IMR-90 (cell line): ENCODE data around the gene P3H1. TPM values are rescaled to one million over a fixed set of nuclear protein-coding genes. Genes with fewer than 3 reads are reported as not detected.

Experiments
- ATAC-seq: fragments of 200-7000 bp; cut with Tn5 transposase; 2 replicates; pipeline ENCODE4 v1.9.1; 2020; ENCODE audit warnings: low read depth, mild to moderate bottlenecking, moderate library complexity
- BruUV-seq: library from RNA; stranded (reverse); fragments of 400-500 nt; replicated peaks from 2 replicates; lab custom pipeline; 2021; lab: Mats Ljungman, UMichigan
- CTCF ChIA-PET: fragments of 300-600 bp; formaldehyde crosslinking; extraction: SDS; loops from one replicate; lab custom pipeline; 2021; ENCODE audit warnings: antibody characterized with exemption; lab: Yijun Ruan, JAX
- POLR2A ChIA-PET: fragments of 300-600 bp; sonication (Branson Sonifier 250); formaldehyde crosslinking; loops from one replicate; lab custom pipeline; 2022; ENCODE audit warnings: antibody characterized with exemption; ENCODE audit not compliant: unreplicated experiment; lab: Charles Lee
- DNase-seq: peaks from one replicate; pipeline ENCODE4 v3.0.0; 2013
- H2AFZ ChIP-seq: replicated peaks from 2 replicates; pipeline ENCODE3; 2013; ENCODE audit warnings: low read length, mild to moderate bottlenecking; ENCODE audit not compliant: poor library complexity
- H2AK5ac ChIP-seq: 2 replicates; pipeline ENCODE4 v1.6.1; 2013; ENCODE audit warnings: low read depth, low read length, inconsistent platforms
- H2AK9ac ChIP-seq: replicated peaks from 2 replicates; pipeline ENCODE3; 2013; ENCODE audit warnings: mild to moderate bottlenecking, low read depth, low read length, moderate library complexity; ENCODE audit not compliant: poor library complexity
- H2BK120ac ChIP-seq: 2 replicates; pipeline ENCODE4 v1.6.1; 2013; ENCODE audit warnings: low read depth, low read length, inconsistent platforms
- H2BK15ac ChIP-seq: 3 replicates; pipeline ENCODE4 v1.6.1; 2013; ENCODE audit warnings: low read depth, low read length, inconsistent platforms
- H2BK20ac ChIP-seq: 2 replicates; pipeline ENCODE4 v1.6.1; 2013; ENCODE audit warnings: low read depth, mild to moderate bottlenecking, inconsistent platforms, low read length, moderate library complexity
- H2BK5ac ChIP-seq: 2 replicates; pipeline ENCODE4 v1.6.1; 2013; ENCODE audit warnings: mild to moderate bottlenecking, low read depth, low read length, inconsistent platforms; ENCODE audit not compliant: poor library complexity, severe bottlenecking
- H3K14ac ChIP-seq: replicated peaks from 2 replicates; pipeline ENCODE4 v1.6.1; 2013; ENCODE audit warnings: low read depth, low read length, inconsistent platforms
- H3K18ac ChIP-seq: 2 replicates; pipeline ENCODE4 v1.6.1; 2013; ENCODE audit warnings: low read depth, low read length, control low read depth
- H3K23ac ChIP-seq: 2 replicates; pipeline ENCODE4 v1.6.1; 2013; ENCODE audit warnings: low read depth, low read length, inconsistent platforms
- H3K27ac ChIP-seq: 2 replicates; pipeline ENCODE4 v1.5.1; 2013; ENCODE audit warnings: mild to moderate bottlenecking, control low read depth, low read length; ENCODE audit not compliant: insufficient read depth
- H3K27me3 ChIP-seq: 2 replicates; pipeline ENCODE4 v1.6.1; 2013; ENCODE audit warnings: low read length; ENCODE audit not compliant: control insufficient read depth, insufficient read depth
- H3K36me3 ChIP-seq: 2 replicates; pipeline ENCODE4 v1.6.1; 2013; ENCODE audit warnings: low read length, mixed read lengths; ENCODE audit not compliant: control insufficient read depth, insufficient read depth
- H3K4ac ChIP-seq: 2 replicates; pipeline ENCODE4 v1.6.1; 2013; ENCODE audit warnings: low read depth, low read length, inconsistent platforms
- H3K4me1 ChIP-seq: 2 replicates; pipeline ENCODE4 v1.6.1; 2013; ENCODE audit warnings: low read length, mixed read lengths; ENCODE audit not compliant: control insufficient read depth, insufficient read depth
- H3K4me2 ChIP-seq: 2 replicates; pipeline ENCODE4 v1.6.1; 2013; ENCODE audit warnings: low read depth, mild to moderate bottlenecking, control low read depth, low read length, moderate library complexity
- H3K4me3 ChIP-seq: 2 replicates; pipeline ENCODE4 v1.5.1; 2013; ENCODE audit warnings: low read depth, mild to moderate bottlenecking, control low read depth, low read length, moderate library complexity; ENCODE audit not compliant: insufficient read depth
- H3K56ac ChIP-seq: 2 replicates; pipeline ENCODE4 v1.6.1; 2013; ENCODE audit warnings: low read length, inconsistent platforms; ENCODE audit not compliant: insufficient read depth; ENCODE audit errors: extremely low read depth
- H3K79me1 ChIP-seq, 2 experiments: 2 replicates each; pipeline ENCODE4 v1.6.1; 2013; ENCODE audit warnings: low read length in 2 of 2, inconsistent platforms in 1 of 2, low read depth in 1 of 2
- H3K9ac ChIP-seq: 2 replicates; pipeline ENCODE4 v1.6.1; 2013; ENCODE audit warnings: low read depth, low read length, control low read depth
- H3K9me1 ChIP-seq: 2 replicates; pipeline ENCODE4 v1.6.1; 2013; ENCODE audit warnings: low read length, inconsistent platforms; ENCODE audit not compliant: insufficient read depth
- H3K9me3 ChIP-seq: 2 replicates; pipeline ENCODE4 v1.6.1; 2013; ENCODE audit warnings: low read length; ENCODE audit not compliant: control insufficient read depth, insufficient read depth
- H4K20me1 ChIP-seq: 2 replicates; pipeline ENCODE4 v1.6.1; 2013; ENCODE audit warnings: low read length, inconsistent platforms; ENCODE audit not compliant: insufficient read depth
- H4K5ac ChIP-seq: 2 replicates; pipeline ENCODE4 v1.6.1; 2013; ENCODE audit warnings: mild to moderate bottlenecking, low read depth, low read length, control low read depth
- H4K8ac ChIP-seq, 2 experiments: 2 replicates each; pipeline ENCODE4 v1.6.1; 2013; ENCODE audit warnings: low read depth in 2 of 2, low read length in 2 of 2, control low read depth in 1 of 2, inconsistent platforms in 1 of 2
- H4K91ac ChIP-seq: 2 replicates; pipeline ENCODE4 v1.6.1; 2013; ENCODE audit warnings: low read depth, low read length, inconsistent platforms; ENCODE audit not compliant: insufficient read depth
- BHLHE40 ChIP-seq: fragments of 150-350 bp; IDR thresholded peaks from 2 replicates; pipeline ENCODE4 v1.6.1; 2016; ENCODE audit warnings: mild to moderate bottlenecking, low read depth, low read length
- CHD1 ChIP-seq: IDR thresholded peaks from 2 replicates; pipeline ENCODE4 v1.6.1; 2012; ENCODE audit warnings: low read depth, low read length, improper control_type of control experiment
- MXI1 ChIP-seq: IDR thresholded peaks from 2 replicates; pipeline ENCODE4 v1.6.1; 2012; ENCODE audit warnings: low read depth, mild to moderate bottlenecking, low read length, moderate library complexity, borderline replicate concordance
- NFE2L2 ChIP-seq: fragments of 150-350 bp; IDR thresholded peaks from 2 replicates; pipeline ENCODE4 v1.6.1; 2016; ENCODE audit warnings: low read depth, mild to moderate bottlenecking, low read length
- POLR2A ChIP-seq: IDR thresholded peaks from 2 replicates; pipeline ENCODE4 v1.6.1; 2012; ENCODE audit warnings: mild to moderate bottlenecking, low read depth, low read length
- WGBS, 2 experiments: methylation state at CpG; one replicate each; pipeline versions ENCODE4 v1.1.5 to v1.1.7; 2013; ENCODE audit warnings: missing lambda C conversion rate in 2 of 2; ENCODE audit not compliant: insufficient read length in 1 of 2; ENCODE audit errors: extremely low coverage in 2 of 2; 5-methylcytosine and 5-hydroxymethylcytosine counted together
- dilution Hi-C: fragments of 300-500 bp; cut with HindIII; formaldehyde crosslinking; loops from one replicate; pipeline ENCODE4 v1.14.3; 2018; ENCODE audit warnings: low sequenced_read_pairs; ENCODE audit not compliant: unreplicated experiment
- in situ Hi-C: fragments of 300-500 bp; cut with MboI; formaldehyde crosslinking; loops from 3 replicates; pipeline ENCODE4 v1.14.3; 2019; ENCODE audit warnings: low sequenced_read_pairs, inconsistent platforms, mixed read lengths
- intact Hi-C: fragments of 100-400 bp; cut with micrococcal nuclease; formaldehyde crosslinking; loops from 2 replicates; pipeline ENCODE4 v1.10.0; 2022
- polyA plus RNA-seq, 3 experiments: library from polyadenylated mRNA; depleted of rRNA; stranded (reverse); fragments of >200 nt; gene quantifications; 2 replicates each; pipeline ENCODE4 v1.2.3, GENCODE V29; 2012; ENCODE audit warnings: low replicate concordance in 1 of 3
- total RNA-seq: library from RNA; depleted of rRNA; stranded (reverse); fragments of >200 nt; gene quantifications from 2 replicates; pipeline ENCODE4 v1.2.3, GENCODE V29; 2012
- TF ChIP-seq, protein P1 (sequence below): fragments of 150-350 bp; IDR thresholded peaks from 2 replicates; pipeline ENCODE4 v1.6.1; 2016; ENCODE audit warnings: low read depth, mild to moderate bottlenecking, low read length, moderate library complexity, borderline replicate concordance
- TF ChIP-seq, protein P2 (sequence below): conservative IDR thresholded peaks from 2 replicates; pipeline ENCODE4 v1.5.1; 2012; ENCODE audit warnings: mild to moderate bottlenecking, low read depth, low read length, improper control_type of control experiment

Gene P3H1
- total and polyA plus RNA-seq, 2 of the 4 experiments (the other 2 are of a cell fraction), result 108 to 210 TPM

DNA sequence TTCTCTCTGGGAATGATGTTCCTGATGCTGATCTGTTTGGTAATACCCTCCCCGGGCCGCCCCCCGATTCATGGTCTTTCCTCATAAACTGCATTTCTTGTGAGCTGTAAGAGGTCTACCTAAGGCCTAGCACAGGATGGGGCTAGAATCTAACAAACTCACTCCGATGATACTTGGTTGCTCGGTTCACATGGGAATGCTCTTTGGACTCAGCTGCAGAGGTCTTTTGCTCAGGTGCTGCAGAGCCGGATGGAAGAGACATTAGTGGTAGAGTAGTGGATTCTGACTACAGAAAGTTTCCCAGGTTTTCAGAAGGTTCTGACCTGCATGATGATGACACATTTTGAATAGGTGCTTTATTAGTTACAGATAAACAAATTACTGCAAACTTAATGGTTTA, 9.7 kb upstream of the P3H1 start:
- H3K4me2 ChIP-seq, result no peak overlapping the region
- H2AFZ ChIP-seq, result no peak overlapping the region
- DNase-seq (no peak), ATAC-seq (no peak)
- H3K79me1 ChIP-seq, result peaks cover 19 to 35% of the 10 kb centered on the region in 2 experiments
- POLR2A ChIA-PET, result no interaction called here
- H2AK5ac ChIP-seq, result no peak overlapping the region
- H4K91ac ChIP-seq, result no peak overlapping the region
- in situ Hi-C loops, result loop anchor here (5.0 kb wide), 1 partner anchor 296 kb away; no protein-coding TSS in a partner anchor
- dilution Hi-C loops, result no loop called here
- no peak overlapping the region for H2BK5ac ChIP-seq
- no peak overlapping the region for H4K5ac ChIP-seq
- TF ChIP-seq, protein P1, sequence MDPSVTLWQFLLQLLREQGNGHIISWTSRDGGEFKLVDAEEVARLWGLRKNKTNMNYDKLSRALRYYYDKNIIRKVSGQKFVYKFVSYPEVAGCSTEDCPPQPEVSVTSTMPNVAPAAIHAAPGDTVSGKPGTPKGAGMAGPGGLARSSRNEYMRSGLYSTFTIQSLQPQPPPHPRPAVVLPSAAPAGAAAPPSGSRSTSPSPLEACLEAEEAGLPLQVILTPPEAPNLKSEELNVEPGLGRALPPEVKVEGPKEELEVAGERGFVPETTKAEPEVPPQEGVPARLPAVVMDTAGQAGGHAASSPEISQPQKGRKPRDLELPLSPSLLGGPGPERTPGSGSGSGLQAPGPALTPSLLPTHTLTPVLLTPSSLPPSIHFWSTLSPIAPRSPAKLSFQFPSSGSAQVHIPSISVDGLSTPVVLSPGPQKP, result no peak
- TF ChIP-seq CHD1 (no peak), NFE2L2 (no peak), POLR2A (no peak), MXI1 (no peak), BHLHE40 (no peak)
- TF ChIP-seq, protein P2, sequence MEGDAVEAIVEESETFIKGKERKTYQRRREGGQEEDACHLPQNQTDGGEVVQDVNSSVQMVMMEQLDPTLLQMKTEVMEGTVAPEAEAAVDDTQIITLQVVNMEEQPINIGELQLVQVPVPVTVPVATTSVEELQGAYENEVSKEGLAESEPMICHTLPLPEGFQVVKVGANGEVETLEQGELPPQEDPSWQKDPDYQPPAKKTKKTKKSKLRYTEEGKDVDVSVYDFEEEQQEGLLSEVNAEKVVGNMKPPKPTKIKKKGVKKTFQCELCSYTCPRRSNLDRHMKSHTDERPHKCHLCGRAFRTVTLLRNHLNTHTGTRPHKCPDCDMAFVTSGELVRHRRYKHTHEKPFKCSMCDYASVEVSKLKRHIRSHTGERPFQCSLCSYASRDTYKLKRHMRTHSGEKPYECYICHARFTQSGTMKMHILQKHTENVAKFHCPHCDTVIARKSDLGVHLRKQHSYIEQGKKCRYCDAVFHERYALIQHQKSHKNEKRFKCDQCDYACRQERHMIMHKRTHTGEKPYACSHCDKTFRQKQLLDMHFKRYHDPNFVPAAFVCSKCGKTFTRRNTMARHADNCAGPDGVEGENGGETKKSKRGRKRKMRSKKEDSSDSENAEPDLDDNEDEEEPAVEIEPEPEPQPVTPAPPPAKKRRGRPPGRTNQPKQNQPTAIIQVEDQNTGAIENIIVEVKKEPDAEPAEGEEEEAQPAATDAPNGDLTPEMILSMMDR, result no peak
- no peak overlapping the region for H3K56ac ChIP-seq
- WGBS, 2 experiments, result 100% methylated on average over 2 of the region's 6 CpGs; no CpG with 5 or more reads in 1 of the 2 experiments
- H4K8ac ChIP-seq, result no peak overlapping the region
- CTCF ChIA-PET, result interaction anchor here (3.2 kb wide), 1 partner anchor 297 kb away, joined by 13 read pairs; no protein-coding TSS in a partner anchor
- H3K36me3 ChIP-seq, result peaks cover 22% of the 10 kb centered on the region
- no peak overlapping the region for H3K18ac ChIP-seq
- no peaks in the 10 kb centered on the region for H3K9me3 ChIP-seq
- no peak overlapping the region for H3K14ac ChIP-seq
- H4K20me1 ChIP-seq, result no peaks in the 10 kb centered on the region; the same call in 1 of the 2 replicates
- BruUV-seq, result no TSS peak
- H2AK9ac ChIP-seq, result no peak overlapping the region
- H3K27me3 ChIP-seq, result no peaks in the 10 kb centered on the region
- no peaks in the 10 kb centered on the region for H3K4me1 ChIP-seq
- intact Hi-C loops, result no loop called here
- H2BK120ac ChIP-seq, result no peak overlapping the region
- no peak overlapping the region for H3K4me3 ChIP-seq
- H3K27ac ChIP-seq, result no peak overlapping the region
- no peak overlapping the region for H2BK15ac ChIP-seq
- no peak overlapping the region for H3K23ac ChIP-seq
- no peak overlapping the region for H3K4ac ChIP-seq
- H3K9ac ChIP-seq, result no peak overlapping the region
- peaks cover 7% of the 10 kb centered on the region; the same call in 1 of the 2 replicates for H3K9me1 ChIP-seq
- H2BK20ac ChIP-seq, result no peak overlapping the region
